ENCODE results near the gene CHRND. TPM values are rescaled to one million over a fixed set of nuclear protein-coding genes. Genes with fewer than 3 reads are reported as not detected.
A peak's percentile ranks its signal among the peaks of the same experiment; 100 is the strongest.

CHRND gene
- total RNA-seq, 1 experiment from 2014 or later, result not detected

DNA sequence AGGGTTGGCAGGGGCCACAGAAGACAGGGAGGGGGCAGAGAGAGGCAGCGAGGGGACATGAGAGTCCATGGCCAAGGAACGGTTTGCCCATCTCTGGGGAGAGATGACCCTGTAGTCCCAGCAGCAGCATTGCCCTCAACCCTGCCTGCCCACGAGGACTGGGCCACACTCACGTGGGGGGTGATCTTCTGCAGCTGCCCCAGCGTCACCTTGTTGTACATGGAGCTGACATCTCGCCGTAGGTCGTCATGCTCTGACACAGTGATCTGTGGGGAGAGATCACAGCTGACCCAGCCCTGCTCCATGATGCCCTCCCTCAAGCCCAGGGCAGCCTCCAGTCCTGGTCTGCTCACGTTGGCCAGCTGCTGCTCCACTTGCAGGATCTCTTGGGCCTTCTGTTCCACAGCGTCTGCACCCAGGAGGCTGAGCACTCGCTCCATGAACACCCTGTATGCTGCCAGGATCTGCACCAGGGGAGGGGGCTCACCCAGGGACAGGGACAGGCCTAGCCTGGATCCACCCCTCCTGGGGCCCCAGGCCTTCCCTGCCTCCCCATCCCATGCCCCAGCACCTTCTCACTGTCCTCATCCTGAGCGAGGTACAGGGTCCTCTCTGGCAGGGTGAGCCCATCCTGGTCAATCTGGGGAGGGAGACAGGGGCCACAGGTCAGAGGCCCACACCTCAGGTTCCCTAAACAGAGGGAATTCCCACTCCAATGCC is 41.2 kb upstream of the CHRND start:
- Histone ChIP-seq H3K27me3 (ENCODE audit: control insufficient read depth, insufficient read depth, low read length) (peaks cover 50% of the 10 kb centered on the region), H3K4me3 (ENCODE audit: insufficient read depth, low read depth, low read length) (no peak overlapping the region), H3K36me3 (replicated peaks; ENCODE audit: control insufficient read depth, insufficient read depth, low read length) (no peaks in the 10 kb centered on the region)
- no peak for DNase-seq

DNA sequence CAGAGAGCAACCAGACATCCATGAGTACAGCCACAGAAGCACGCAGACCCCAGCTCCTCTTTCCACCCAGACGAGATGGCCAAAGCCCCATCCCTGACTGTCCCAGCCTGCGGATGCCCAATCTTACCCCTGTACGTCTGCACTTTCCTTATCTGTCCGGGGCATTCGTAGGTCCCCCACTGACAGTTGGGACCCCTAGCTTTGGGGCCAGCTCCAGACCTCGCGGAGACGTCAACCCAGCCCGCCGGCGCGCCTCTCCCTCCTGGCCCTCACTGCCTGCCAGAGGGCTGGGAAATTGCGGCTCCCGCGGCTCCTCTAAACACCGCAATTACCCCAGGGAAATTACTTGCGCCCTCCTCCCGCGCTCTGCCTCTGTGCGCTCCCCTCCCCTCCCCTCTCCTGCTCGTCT is 40.6 kb upstream of the CHRND start:
- no peak for DNase-seq
- no peaks in the 10 kb centered on the region for H3K36me3 ChIP-seq (replicated peaks; ENCODE audit: control insufficient read depth, insufficient read depth, low read length)
- peak overlapping the region; percentile 39 for H3K4me3 ChIP-seq (ENCODE audit: insufficient read depth, low read depth, low read length)
- H3K27me3 ChIP-seq (ENCODE audit: control insufficient read depth, insufficient read depth, low read length), result peaks cover 52% of the 10 kb centered on the region

DNA sequence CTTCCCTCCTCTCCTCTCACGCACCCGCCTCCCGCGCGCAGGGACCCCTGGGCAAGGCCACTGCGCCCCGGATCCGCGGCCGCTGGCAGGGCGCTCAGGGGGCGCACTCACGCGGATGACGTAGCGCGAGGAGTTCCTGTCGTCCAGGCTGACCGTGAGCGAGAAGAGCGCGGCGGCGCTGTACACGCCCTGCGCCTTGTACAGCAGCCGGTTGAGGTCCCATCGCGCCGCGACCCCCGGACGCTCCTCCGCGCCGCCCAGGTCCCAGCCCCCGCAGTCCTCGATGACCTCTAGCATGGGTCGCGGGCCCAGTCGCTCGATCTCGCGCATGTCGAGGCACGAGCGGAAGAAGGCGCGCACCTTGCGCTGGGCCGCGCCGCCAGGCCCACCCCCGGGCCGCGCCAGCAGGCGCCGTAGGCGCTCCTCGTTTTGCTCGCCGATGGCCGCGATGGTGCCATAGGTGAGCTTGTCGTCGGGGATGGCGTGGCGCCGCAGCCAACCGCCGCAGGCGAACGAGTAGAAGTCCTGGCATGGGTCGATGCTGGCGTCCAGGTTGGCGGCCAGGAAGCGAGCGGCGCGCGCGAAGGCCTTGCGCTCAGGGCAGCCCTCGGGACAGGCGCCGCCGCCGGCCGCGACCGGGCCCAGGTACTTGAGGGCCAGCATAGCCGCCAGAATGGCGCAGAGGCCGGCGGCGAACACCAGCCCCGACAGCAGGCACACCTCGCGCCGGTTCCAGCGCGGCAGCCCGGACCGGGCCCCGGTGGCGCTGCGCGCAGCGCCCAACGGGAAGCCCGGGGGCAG is 40.0 kb upstream of the CHRND start:
- peak; percentile 83 for DNase-seq
- peak overlapping the region; percentile 39 for H3K4me3 ChIP-seq (ENCODE audit: insufficient read depth, low read depth, low read length)
- peaks cover 52% of the 10 kb centered on the region for H3K27me3 ChIP-seq (ENCODE audit: control insufficient read depth, insufficient read depth, low read length)
- H3K36me3 ChIP-seq (replicated peaks; ENCODE audit: control insufficient read depth, insufficient read depth, low read length), result no peaks in the 10 kb centered on the region

DNA sequence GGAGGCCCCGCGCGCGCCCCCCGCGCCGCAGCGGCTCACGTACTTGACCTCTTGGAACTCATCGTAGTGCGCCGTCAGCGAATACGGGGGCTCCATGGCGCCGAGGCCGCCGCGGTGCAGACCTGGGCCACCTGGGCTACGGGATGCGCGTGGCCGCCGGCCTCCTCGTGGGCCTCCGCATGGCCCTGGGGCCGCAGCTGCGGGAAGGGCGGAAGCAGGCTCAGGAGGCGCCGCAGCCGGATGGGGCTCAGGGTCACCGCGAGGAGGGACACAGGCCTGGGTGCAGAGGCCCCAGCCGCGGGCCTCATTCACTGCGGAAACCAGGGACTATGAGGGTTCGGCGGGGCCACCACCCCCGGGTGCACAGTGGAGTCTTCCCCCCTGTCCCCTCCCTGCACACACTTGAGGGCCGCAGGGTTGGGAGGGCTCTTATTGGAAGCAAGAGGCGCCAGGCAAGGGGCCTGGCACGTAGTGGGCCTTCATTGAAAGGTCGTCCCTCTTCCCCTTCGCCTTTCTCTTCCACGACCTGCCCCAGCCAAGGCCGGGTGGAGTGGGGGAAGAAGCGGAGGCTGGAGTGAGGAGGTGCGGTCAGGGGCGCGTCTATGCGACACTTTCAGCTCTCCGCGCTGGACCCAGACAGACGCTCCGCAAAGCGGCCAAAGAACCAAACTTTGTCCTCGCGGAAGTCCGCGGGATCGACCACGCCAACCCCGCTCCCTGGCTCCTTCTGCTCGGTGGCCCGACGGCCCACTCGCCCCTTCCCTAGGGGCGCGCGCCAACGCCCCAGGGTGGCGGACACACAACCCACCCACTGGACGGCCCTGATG is 39.2 kb upstream of the CHRND start:
- DNase-seq, result peak; percentile 75
- Histone ChIP-seq H3K36me3 (replicated peaks; ENCODE audit: control insufficient read depth, insufficient read depth, low read length) (no peaks in the 10 kb centered on the region), H3K27me3 (ENCODE audit: control insufficient read depth, insufficient read depth, low read length) (peaks cover 52% of the 10 kb centered on the region), H3K4me3 (ENCODE audit: insufficient read depth, low read depth, low read length) (peak overlapping the region; percentile 39)

DNA sequence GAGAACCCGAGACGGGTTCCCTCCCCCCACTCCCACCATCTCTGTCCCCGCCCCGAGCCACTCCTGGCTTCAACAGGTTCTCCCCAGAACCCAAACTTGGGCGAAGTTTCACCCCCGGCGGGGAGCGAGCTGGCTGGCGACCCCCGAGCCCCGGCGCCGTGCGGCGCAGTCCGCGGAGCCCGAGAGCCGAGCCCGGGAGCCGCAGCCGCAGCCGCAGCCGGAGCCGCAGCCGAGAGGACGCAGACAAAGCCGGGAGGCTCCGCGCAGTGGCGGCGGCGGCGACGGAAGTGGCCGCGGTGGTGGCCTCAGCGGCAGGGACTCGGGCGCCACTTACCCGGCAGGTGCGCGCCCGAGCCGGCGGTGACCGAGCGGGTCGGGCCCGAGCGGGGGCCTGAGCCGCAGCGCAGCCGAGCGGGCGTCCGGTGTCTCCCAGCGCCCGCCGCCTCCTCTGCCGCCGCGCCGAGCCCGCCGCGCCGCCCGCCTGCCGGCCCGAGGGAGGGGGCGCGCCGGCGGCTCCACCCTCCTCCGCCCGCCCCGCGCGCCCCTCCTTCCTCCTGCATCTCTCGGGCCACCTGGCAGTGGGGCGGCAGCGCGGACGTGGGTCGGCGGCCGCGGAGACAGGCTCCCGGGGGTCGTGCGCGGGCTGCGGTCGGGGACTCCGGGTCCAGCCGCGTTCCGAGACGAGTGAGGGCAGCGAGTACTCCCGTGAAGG is 38.4 kb upstream of the CHRND start, which contains the start of gene ECEL1:
Gene ECEL1, minus strand, starts transcription at position 450 of the 712 bp plus-strand sequence. CDS start 1,181 bp downstream, outside the sequence.
- Histone ChIP-seq H3K27me3 (ENCODE audit: control insufficient read depth, insufficient read depth, low read length) (peaks cover 52% of the 10 kb centered on the region), H3K4me3 (ENCODE audit: insufficient read depth, low read depth, low read length) (peak within 1 kb of the TSS; percentile 41), H3K36me3 (replicated peaks; ENCODE audit: control insufficient read depth, insufficient read depth, low read length) (no peaks in the 10 kb centered on the region)
- DNase-seq, result peak; percentile 92

DNA sequence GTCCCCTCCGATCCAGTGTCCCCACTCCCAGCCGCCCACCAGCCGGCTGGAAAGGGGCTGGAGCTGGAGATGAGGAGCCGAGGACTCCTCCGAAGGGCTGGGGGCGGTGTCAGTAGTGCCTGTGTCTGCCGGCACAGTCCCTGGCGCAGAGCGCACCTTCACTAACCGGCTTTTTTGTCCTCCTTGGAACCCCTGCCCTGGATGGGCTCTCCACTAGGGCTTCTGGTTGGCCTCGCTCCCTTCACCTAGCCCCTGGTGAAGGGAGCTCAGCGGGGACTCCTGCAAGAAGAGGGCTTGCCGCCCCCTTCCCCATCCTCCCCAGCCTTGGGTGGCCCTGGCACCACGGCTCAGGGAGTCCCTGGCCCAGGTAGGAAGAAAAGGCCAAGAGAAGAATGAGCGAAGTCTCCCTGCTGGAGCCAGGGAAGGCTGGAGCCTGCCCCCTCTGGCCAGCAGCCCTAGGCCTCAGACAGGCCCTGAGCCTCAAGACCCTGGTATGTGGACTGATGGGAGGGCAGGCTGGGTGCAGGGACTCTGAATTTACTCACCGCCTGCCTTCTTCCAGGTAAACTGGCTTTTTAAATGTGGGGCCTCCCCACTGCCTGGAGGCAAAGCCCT is 37.8 kb upstream of the CHRND start:
- peak; percentile 91 for DNase-seq
- H3K27me3 ChIP-seq (ENCODE audit: control insufficient read depth, insufficient read depth, low read length), result peaks cover 52% of the 10 kb centered on the region
- peak overlapping the region; percentile 41 for H3K4me3 ChIP-seq (ENCODE audit: insufficient read depth, low read depth, low read length)
- H3K36me3 ChIP-seq (replicated peaks; ENCODE audit: control insufficient read depth, insufficient read depth, low read length), result no peaks in the 10 kb centered on the region

DNA sequence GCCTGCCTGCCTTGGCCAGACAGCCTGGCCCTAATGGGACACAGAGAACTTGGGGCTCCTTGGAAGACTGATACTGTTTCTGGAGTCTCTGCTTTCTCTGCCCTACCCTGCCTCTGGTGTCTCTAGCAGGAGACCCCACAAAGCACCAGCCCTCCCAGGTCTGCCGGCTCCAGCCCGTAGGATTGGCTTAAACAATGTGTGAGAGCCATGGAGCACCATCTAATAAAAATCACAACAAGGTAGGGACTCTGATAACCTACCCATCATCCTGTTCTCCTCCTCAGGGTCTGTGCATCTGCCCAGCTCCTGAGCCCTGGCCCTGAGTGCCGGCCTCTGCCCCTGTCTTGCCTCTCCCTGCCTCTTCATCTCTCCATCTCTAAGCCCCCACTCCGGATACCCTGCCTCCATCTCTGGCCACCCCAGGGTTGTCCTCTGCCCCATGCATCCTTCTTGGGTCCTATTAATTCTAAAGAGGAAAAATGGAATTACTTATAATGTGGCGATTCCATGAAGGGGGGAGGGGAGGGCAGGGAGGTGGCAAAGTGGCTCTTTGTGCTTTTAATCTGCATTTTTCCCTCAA is 37.1 kb upstream of the CHRND start:
- Histone ChIP-seq H3K36me3 (replicated peaks; ENCODE audit: control insufficient read depth, insufficient read depth, low read length) (no peaks in the 10 kb centered on the region), H3K4me3 (ENCODE audit: insufficient read depth, low read depth, low read length) (no peak overlapping the region), H3K27me3 (ENCODE audit: control insufficient read depth, insufficient read depth, low read length) (peaks cover 52% of the 10 kb centered on the region)
- DNase-seq, result peak; percentile 56

DNA sequence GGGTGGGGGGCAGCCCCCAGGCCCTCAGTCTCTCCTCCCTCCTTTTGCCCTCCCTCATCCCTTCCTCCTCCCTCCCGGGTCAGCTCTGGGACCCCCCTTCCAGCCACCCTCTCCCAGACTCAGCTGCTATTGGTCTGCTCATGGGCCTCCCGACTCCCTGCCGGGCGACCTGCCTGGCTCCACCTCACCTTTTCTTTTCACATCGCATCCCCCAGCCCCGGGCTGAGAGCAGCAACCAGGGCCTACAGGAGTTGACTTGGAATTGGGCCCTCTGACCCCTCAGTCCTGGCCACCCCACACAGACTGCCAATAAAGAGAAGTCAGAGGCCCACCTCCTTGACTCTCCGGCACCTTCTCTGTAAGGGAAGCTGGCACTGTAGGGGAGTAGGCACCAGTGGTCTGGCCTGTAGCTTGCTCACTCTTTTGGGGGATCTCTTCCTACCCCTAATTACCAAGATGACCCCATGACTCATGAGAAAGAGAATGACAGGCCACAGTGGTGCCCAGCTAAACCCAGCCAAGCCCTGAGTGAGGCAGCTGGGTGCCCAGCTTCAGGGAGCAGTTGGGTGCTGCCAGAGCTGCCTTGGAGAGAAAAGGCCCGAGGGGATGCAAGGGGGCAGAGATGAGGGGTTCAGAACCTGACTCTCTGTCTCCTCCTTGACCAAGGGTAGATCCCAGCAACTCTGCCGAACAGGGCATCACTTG is 36.3 kb upstream of the CHRND start:
- Histone ChIP-seq H3K36me3 (replicated peaks; ENCODE audit: control insufficient read depth, insufficient read depth, low read length) (no peaks in the 10 kb centered on the region), H3K27me3 (ENCODE audit: control insufficient read depth, insufficient read depth, low read length) (peaks cover 46% of the 10 kb centered on the region), H3K4me3 (ENCODE audit: insufficient read depth, low read depth, low read length) (no peak overlapping the region)
- peak; percentile 88 for DNase-seq

DNA sequence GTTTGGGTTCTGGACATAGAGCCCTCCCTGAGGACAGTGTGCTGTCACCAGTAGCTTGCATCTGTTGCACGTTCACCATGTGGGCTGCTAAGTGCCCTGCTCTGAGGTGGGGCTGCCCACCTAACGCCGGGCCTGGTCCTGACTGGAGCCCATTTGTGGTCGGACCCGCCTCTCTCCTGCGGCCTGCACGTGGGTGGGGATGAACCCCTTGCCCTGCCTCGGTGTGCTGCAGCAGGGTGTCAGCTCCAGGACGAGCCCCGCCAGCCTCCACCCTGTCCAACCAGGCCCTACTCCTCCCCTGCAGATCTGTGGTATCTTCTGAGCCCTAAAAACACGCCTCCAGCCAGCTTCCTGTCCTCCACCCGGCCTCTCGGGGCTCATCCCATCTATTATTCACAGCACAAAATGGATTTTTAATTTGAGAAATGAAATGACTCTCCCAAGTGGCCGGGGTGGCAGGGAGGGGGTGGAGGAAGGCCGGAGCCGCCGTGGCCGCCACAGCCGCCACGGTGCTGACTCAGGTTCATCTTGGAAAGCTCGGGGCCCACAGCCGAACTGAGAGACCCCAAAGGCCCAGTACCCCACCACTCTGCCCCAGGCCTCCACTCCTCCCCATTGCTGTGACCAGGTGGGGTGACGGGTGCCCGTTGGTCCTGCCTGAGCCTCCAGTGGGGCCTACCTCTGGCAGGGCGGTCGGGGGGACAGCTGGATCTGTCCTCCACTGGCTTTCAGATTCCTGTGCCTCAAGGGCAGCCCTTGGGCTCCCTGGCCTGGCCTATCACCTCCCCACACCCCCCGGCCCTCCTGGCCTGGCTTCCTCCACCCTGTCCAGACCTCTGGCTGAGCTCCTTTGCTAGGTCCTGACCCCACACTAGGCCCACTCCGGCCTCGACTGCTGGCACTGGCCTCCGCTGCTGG is 35.5 kb upstream of the CHRND start:
- Histone ChIP-seq H3K36me3 (replicated peaks; ENCODE audit: control insufficient read depth, insufficient read depth, low read length) (no peaks in the 10 kb centered on the region), H3K4me3 (ENCODE audit: insufficient read depth, low read depth, low read length) (no peak overlapping the region), H3K27me3 (ENCODE audit: control insufficient read depth, insufficient read depth, low read length) (peaks cover 37% of the 10 kb centered on the region)
- DNase-seq, result peak; percentile 58

DNA sequence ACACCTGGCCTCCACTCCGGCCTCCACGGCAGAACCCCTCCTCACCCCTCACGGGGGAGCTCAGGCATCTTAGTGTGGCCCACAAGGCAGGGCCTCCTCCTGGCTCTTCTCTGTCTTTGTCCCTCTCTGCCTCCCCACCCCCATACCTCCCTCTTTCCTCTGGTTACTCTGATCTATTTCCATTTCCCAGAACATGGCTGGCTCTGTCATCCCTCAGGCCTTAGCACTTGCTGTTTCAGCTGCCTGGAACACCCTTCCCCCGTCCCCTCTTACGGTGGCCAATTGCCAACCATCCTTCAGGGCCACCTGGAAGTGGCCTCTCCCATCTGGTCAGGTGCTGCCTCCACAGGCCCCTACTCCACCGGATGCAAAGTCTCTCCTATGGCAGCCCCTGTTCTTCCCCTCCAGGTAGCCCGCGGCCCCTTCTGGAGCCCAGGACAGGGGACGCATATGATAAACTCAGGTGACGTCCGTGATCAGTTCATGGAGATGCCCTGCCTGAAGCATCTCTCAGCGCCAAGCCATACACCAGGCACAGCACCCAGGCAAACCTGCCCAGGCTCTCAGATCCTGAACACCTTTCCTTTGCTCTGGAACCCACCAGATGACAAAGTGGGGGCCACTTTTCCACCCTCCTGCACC is 34.7 kb upstream of the CHRND start:
- Histone ChIP-seq H3K4me3 (ENCODE audit: insufficient read depth, low read depth, low read length) (no peak overlapping the region), H3K36me3 (replicated peaks; ENCODE audit: control insufficient read depth, insufficient read depth, low read length) (no peaks in the 10 kb centered on the region), H3K27me3 (ENCODE audit: control insufficient read depth, insufficient read depth, low read length) (peaks cover 30% of the 10 kb centered on the region)
- DNase-seq, result peak; percentile 56

DNA sequence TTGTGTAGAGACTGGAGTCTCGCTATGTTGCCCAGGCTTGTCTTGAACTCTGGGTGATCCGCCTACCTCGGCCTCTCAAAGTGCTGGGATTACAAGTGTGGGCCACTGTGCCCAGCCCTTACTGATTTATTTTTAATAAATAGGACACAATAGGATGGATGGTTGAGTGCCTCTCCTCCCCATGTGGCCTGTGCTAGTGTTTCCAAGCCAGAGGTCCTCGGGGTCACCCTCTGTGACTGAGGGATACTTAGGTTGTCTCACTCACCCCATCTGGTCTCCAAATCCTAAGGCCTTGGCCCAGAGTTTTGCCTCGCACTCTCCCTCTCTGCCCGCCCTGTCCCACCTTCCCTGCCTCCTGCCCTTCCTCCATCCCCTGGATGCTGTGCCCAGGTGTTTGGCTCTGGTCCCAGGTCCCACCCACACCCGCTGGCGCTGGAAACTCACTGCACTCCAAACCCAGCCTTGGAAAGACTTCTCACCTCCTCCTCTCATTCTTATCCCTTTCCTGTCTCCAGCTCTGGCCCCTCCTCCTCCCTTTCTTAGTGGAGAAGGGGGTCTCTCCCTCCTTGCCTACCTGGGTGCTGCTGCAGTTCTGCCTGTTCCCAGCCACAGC is 33.6 kb upstream of the CHRND start:
- no peak overlapping the region for H3K4me3 ChIP-seq (ENCODE audit: insufficient read depth, low read depth, low read length)
- H3K27me3 ChIP-seq (ENCODE audit: control insufficient read depth, insufficient read depth, low read length), result peaks cover 19% of the 10 kb centered on the region
- H3K36me3 ChIP-seq (replicated peaks; ENCODE audit: control insufficient read depth, insufficient read depth, low read length), result no peaks in the 10 kb centered on the region
- no peak for DNase-seq
